Middle frontal gyrus (tissue), 1 donor: ENCODE data around the gene KRT86.

ENCODE experiments used
- DNase-seq: peaks from one replicate; pipeline ENCODE4 v3.0.0-alpha.2; 2015; ENCODE audit warnings: low spot score; ENCODE audit errors: extremely low spot score

KRT86 gene

DNA sequence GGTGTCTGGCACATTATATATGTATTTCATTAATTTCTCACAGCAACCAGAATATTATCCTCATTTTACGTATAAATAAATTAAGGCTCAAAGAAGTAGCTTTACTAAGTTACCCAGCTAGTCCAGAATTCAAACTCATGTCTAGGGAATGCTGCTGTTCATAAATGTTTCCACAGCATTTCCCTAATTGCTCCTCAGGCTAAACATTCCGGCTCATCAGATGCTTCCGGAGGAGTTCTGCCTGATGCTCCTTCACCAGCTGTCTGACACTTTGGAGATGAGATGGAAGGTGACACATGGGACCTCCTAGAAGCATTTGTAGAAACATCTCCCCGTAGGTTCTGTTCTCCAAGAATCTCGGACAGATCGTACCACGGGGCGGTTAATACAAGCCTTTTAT is 80.7 kb downstream of the KRT86 start:
- DNase-seq: no peak

- no peak for DNase-seq
Observed at GRCh38 chr12:52356031-52356761, 81.8 kb downstream of the KRT86 start.

GRCh38 chr12:52356762-52357580 is 82.5 kb downstream of the KRT86 start:
- DNase-seq: no peak
